Anterior cingulate cortex (tissue), 58 donors: ENCODE measurements around the gene ACP1.
"Not testable (repeated sequence)": the region's sequence is repeated elsewhere in the genome, so short reads cannot be mapped to it uniquely, and the experiment has no call there.

Experiments used
- DNase-seq, 58 donors: peaks; one replicate each; lab custom pipeline; 2025; lab: John Stamatoyannopoulos, UW

The ACP1 gene

GRCh38 chr2:296354-296753, 31.6 kb downstream of the ACP1 start:
- DNase-seq, result no peak

GRCh38 chr2:305366-305765, 40.6 kb downstream of the ACP1 start:
- DNase-seq, result no peak

GRCh38 chr2:309148-309953, 44.6 kb downstream of the ACP1 start:
- no peak for DNase-seq

- DNase-seq, result no peak
Measured at GRCh38 chr2:309954-310510, 45.3 kb downstream of the ACP1 start.

GRCh38 chr2:310994-311393, 46.2 kb downstream of the ACP1 start:
- no peak for DNase-seq

- DNase-seq, result no peak
Measured at GRCh38 chr2:313991-314390, 49.2 kb downstream of the ACP1 start.

GRCh38 chr2:314561-315336, 50.0 kb downstream of the ACP1 start:
- DNase-seq, result no peak

- not testable (repeated sequence) for DNase-seq
Measured at GRCh38 chr2:315925-316324, 51.2 kb downstream of the ACP1 start.

- no peak for DNase-seq
Measured at GRCh38 chr2:316381-316780, 51.6 kb downstream of the ACP1 start.

GRCh38 chr2:317501-318424, 53.0 kb downstream of the ACP1 start:
- DNase-seq, result peak in 1 of 58 donors; percentile 19

- DNase-seq, result peak in 2 of 58 donors; percentile 18 to 66
Measured at GRCh38 chr2:319059-319600, 54.4 kb downstream of the ACP1 start.

- DNase-seq, result no peak
Measured at GRCh38 chr2:320561-320960, 55.8 kb downstream of the ACP1 start.

- no peak for DNase-seq
Measured at GRCh38 chr2:322326-322725, 57.6 kb downstream of the ACP1 start.

- no peak for DNase-seq
Measured at GRCh38 chr2:323035-323434, 58.3 kb downstream of the ACP1 start.
